Measurements from ENCODE around the gene OR1M1. TPM values are rescaled to one million over a fixed set of nuclear protein-coding genes. Genes with fewer than 3 reads are reported as not detected.

The OR1M1 gene
- total RNA-seq, 2 experiments from 2014 or later: not detected

DNA sequence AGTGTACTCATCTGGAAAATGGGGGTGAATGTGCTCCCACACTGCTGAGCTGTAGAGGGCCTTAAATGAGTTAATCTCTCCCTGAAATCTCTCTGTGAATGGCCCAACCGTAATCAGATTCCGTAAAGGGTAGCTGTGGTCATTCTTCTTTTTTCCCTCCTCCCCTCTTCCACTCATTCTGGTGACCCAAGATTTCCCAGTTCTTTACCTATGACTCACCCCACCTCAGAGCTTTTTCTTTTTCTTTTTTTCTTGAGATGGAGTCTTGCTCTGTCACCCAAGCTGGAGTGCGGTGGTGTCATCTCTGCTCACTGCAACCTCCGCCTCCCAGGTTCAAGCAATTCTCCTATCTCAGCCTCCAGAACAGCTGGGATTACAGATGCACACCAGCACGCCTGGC is 43.3 kb upstream of the OR1M1 start:
- no peaks in the 10 kb centered on the region for H3K79me2 ChIP-seq (ENCODE audit: insufficient read depth, low read depth, low read length)
- H3K27ac ChIP-seq (ENCODE audit: low read depth, low read length, poor library complexity, severe bottlenecking): no peak overlapping the region
- no peak overlapping the region for H3K4me3 ChIP-seq (ENCODE audit: low read depth, low read length, poor library complexity, severe bottlenecking)
- H3K9me3 ChIP-seq (ENCODE audit: low read length): no peaks in the 10 kb centered on the region
- TF ChIP-seq CTCF (conservative IDR thresholded peaks at IDR 0.05; ENCODE audit: low read length) (no peak), EZH2phosphoT487 (IDR thresholded peaks at IDR 0.05; ENCODE audit: borderline replicate concordance, low read depth, low read length) (no peak)
- H2AFZ ChIP-seq (ENCODE audit: low read length): no peak overlapping the region
- H3K9me2 ChIP-seq (ENCODE audit: insufficient read depth, low read length): no peaks in the 10 kb centered on the region
- no peaks in the 10 kb centered on the region for H3K4me1 ChIP-seq (ENCODE audit: insufficient read depth, low read length, poor library complexity, severe bottlenecking)
- ChIA-PET CTCF (ENCODE audit: unreplicated experiment) (no interaction called here), POLR2A (interaction anchor here (1.0 kb wide), 1 partner anchor 11 kb away, joined by 3 read pairs; no protein-coding TSS in a partner anchor)
- no peak for DNase-seq (ENCODE audit: low spot score)
- intact Hi-C loops (cut with micrococcal nuclease; ENCODE audit: unreplicated experiment): no loop called here
- H3K4me2 ChIP-seq (ENCODE audit: low read length): no peak overlapping the region
- no peaks in the 10 kb centered on the region for H3K36me3 ChIP-seq (ENCODE audit: insufficient read depth, low read length)
- no TSS peak for BruUV-seq (replicated peaks)
- no peaks in the 10 kb centered on the region for H4K20me1 ChIP-seq (ENCODE audit: insufficient read depth, low read length)

- TF ChIP-seq EZH2phosphoT487 (IDR thresholded peaks at IDR 0.05; ENCODE audit: borderline replicate concordance, low read depth, low read length) (no peak), CTCF (conservative IDR thresholded peaks at IDR 0.05; ENCODE audit: low read length) (no peak)
- H2AFZ ChIP-seq (ENCODE audit: low read length): no peak overlapping the region
- H4K20me1 ChIP-seq (ENCODE audit: insufficient read depth, low read length): no peaks in the 10 kb centered on the region
- ChIA-PET POLR2A (no interaction called here), CTCF (ENCODE audit: unreplicated experiment) (no interaction called here)
- H3K4me3 ChIP-seq (ENCODE audit: low read depth, low read length, poor library complexity, severe bottlenecking): no peak overlapping the region
- no peaks in the 10 kb centered on the region for H3K36me3 ChIP-seq (ENCODE audit: insufficient read depth, low read length)
- no peaks in the 10 kb centered on the region for H3K9me2 ChIP-seq (ENCODE audit: insufficient read depth, low read length)
- intact Hi-C loops (cut with micrococcal nuclease; ENCODE audit: unreplicated experiment): no loop called here
- H3K27ac ChIP-seq (ENCODE audit: low read depth, low read length, poor library complexity, severe bottlenecking): no peak overlapping the region
- H3K9me3 ChIP-seq (ENCODE audit: low read length): no peaks in the 10 kb centered on the region
- no peaks in the 10 kb centered on the region for H3K79me2 ChIP-seq (ENCODE audit: insufficient read depth, low read depth, low read length)
- H3K4me1 ChIP-seq (ENCODE audit: insufficient read depth, low read length, poor library complexity, severe bottlenecking): no peaks in the 10 kb centered on the region
- no peak overlapping the region for H3K4me2 ChIP-seq (ENCODE audit: low read length)
- no TSS peak for BruUV-seq (replicated peaks)
- no peak for DNase-seq (ENCODE audit: low spot score)
Measured at GRCh38 chr19:9044449-9044848, 42.4 kb upstream of the OR1M1 start.

- Histone ChIP-seq H3K27ac (ENCODE audit: low read depth, low read length, poor library complexity, severe bottlenecking) (no peak overlapping the region), H4K20me1 (ENCODE audit: insufficient read depth, low read length) (no peaks in the 10 kb centered on the region), H3K4me2 (ENCODE audit: low read length) (no peak overlapping the region), H3K4me3 (ENCODE audit: low read depth, low read length, poor library complexity, severe bottlenecking) (no peak overlapping the region), H3K36me3 (ENCODE audit: insufficient read depth, low read length) (no peaks in the 10 kb centered on the region), H3K4me1 (ENCODE audit: insufficient read depth, low read length, poor library complexity, severe bottlenecking) (no peaks in the 10 kb centered on the region), H3K9me3 (ENCODE audit: low read length) (no peaks in the 10 kb centered on the region), H2AFZ (ENCODE audit: low read length) (no peak overlapping the region), H3K9me2 (ENCODE audit: insufficient read depth, low read length) (no peaks in the 10 kb centered on the region), H3K79me2 (ENCODE audit: insufficient read depth, low read depth, low read length) (no peaks in the 10 kb centered on the region)
- intact Hi-C loops (cut with micrococcal nuclease; ENCODE audit: unreplicated experiment): no loop called here
- TF ChIP-seq CTCF (conservative IDR thresholded peaks at IDR 0.05; ENCODE audit: low read length) (no peak), EZH2phosphoT487 (IDR thresholded peaks at IDR 0.05; ENCODE audit: borderline replicate concordance, low read depth, low read length) (no peak)
- no peak for DNase-seq (ENCODE audit: low spot score)
- CTCF ChIA-PET (ENCODE audit: unreplicated experiment): no interaction called here
- POLR2A ChIA-PET: no interaction called here
- no TSS peak for BruUV-seq (replicated peaks)
Measured at GRCh38 chr19:9046694-9047093, 40.2 kb upstream of the OR1M1 start.
